RWPE2 (cell line): ENCODE measurements around the gene C1orf35.

Source experiments
- ATAC-seq: fragments of 200-7000 bp; cut with Tn5 transposase; 3 replicates; pipeline ENCODE4 v1.9.1; 2021; ENCODE audit warnings: low read depth
- DNase-seq: peaks from one replicate; pipeline ENCODE4 v3.0.0-alpha.2; 2020; ENCODE audit warnings: low spot score
- H3K27ac ChIP-seq: fragments of 450-650 bp; 2 replicates; pipeline ENCODE4 v1.5.1; 2017; ENCODE audit warnings: mild to moderate bottlenecking; ENCODE audit not compliant: poor library complexity, severe bottlenecking
- H3K27me3 ChIP-seq: fragments of 250-450 bp; sonication (Bioruptor Pico); 2 replicates; pipeline ENCODE4 v1.5.1; 2021; ENCODE audit warnings: mild to moderate bottlenecking, moderate library complexity; ENCODE audit not compliant: insufficient read depth, poor library complexity, severe bottlenecking
- H3K36me3 ChIP-seq: fragments of 250-450 bp; sonication (Bioruptor Pico); 2 replicates; pipeline ENCODE4 v1.5.1; 2020; ENCODE audit warnings: low read depth, mild to moderate bottlenecking, moderate library complexity
- H3K4me1 ChIP-seq: fragments of 250-450 bp; sonication (Bioruptor Pico); 2 replicates; pipeline ENCODE4 v1.5.1; 2021; ENCODE audit warnings: mild to moderate bottlenecking, moderate library complexity; ENCODE audit not compliant: insufficient read depth, poor library complexity, severe bottlenecking
- H3K4me3 ChIP-seq: fragments of 250-450 bp; sonication (Bioruptor Pico); 2 replicates; pipeline ENCODE4 v1.5.1; 2021; ENCODE audit warnings: mild to moderate bottlenecking, moderate library complexity; ENCODE audit not compliant: severe bottlenecking
- H3K9me3 ChIP-seq: fragments of 250-450 bp; sonication (Bioruptor Pico); 2 replicates; pipeline ENCODE4 v1.5.1; 2021; ENCODE audit warnings: mild to moderate bottlenecking, moderate library complexity; ENCODE audit not compliant: severe bottlenecking
- CTCF ChIP-seq: fragments of 450-650 bp; IDR thresholded peaks from one replicate; pipeline ENCODE4 v1.5.1; 2017; ENCODE audit warnings: mild to moderate bottlenecking, moderate library complexity; ENCODE audit not compliant: poor library complexity, severe bottlenecking

Gene C1orf35

DNA sequence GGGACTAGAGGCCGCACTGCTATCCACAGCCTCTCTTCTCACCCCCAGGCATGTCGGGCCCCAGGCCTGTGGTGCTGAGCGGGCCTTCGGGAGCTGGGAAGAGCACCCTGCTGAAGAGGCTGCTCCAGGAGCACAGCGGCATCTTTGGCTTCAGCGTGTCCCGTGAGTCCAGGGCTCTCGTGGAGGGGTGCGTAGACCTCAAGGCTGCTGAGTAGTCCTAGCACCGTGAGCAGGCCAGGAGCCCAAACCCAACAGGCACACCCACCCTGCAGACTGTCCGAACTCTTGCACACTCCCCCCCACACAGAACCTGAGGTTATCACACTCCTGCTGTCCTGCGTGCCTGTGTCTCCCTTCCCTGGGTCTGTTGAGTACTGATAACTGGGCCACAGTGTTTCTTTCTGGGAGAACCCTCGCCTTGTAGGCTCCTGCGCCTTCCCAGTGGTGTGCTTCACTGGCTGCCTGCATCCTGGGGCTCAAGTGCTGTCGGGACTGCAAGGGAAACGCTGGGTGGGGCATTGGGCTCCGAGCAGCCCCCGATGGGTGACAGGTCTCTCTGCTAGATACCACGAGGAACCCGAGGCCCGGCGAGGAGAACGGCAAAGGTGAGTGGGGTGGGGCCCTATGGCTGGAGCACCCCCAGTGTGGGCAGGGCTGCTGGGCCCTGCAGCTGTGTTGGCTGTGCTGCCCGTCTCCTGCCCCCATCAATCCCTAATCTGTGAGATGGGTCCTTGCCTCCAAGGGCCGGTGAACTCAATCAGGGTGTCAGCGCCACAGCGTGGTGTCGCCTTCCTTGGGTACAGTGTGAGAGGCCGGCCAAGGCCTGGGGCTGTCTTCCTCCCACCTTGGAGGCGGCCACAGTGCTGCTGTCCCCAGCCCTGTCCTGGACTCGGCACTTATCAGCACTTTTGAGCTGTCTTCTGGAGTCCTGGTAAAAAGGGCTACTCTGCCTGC, 42.6 kb upstream of the C1orf35 start:
- peaks cover 15% of the 10 kb centered on the region for H3K36me3 ChIP-seq
- no peak overlapping the region for H3K27ac ChIP-seq
- no peak overlapping the region for H3K4me3 ChIP-seq
- TF ChIP-seq CTCF, result no peak
- no peaks in the 10 kb centered on the region for H3K9me3 ChIP-seq
- H3K4me1 ChIP-seq, result peaks cover 12% of the 10 kb centered on the region
- DNase-seq, result no peak
- no peaks in the 10 kb centered on the region for H3K27me3 ChIP-seq
- ATAC-seq, result no peak

DNA sequence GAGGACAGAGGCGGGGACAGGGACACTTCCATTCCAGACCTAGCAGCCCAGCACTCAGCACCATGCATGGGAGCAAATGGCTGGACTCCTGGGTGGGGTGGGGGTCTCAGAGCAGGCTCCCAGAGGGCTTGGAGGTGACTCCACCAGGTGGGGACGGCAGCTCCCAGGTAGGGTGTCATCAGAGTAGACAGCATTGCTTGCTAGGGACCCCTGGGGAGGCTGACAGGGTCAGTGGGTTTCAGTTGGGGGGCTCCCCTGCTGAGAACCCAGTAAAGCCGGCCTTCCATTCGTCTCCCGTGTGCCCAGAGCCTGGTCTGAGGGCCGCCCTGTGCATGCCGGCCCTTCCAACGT, 41.8 kb upstream of the C1orf35 start:
- no peak for ATAC-seq
- H3K4me1 ChIP-seq, result peaks cover 12% of the 10 kb centered on the region
- no peak overlapping the region for H3K27ac ChIP-seq

GRCh38 chr1:228144193-228144992, 41.3 kb upstream of the C1orf35 start:
- TF ChIP-seq CTCF, result no peak
- Histone ChIP-seq H3K4me1 (peaks cover 12% of the 10 kb centered on the region), H3K9me3 (no peaks in the 10 kb centered on the region), H3K27me3 (no peaks in the 10 kb centered on the region), H3K36me3 (peaks cover 15% of the 10 kb centered on the region), H3K27ac (no peak overlapping the region), H3K4me3 (no peak overlapping the region)
- DNase-seq (no peak), ATAC-seq (no peak)

More for the DNA sequence above, 41.8 kb upstream of the C1orf35 start:
- no peak for TF ChIP-seq CTCF
- peaks cover 15% of the 10 kb centered on the region for H3K36me3 ChIP-seq
- H3K4me3 ChIP-seq, result no peak overlapping the region
- H3K9me3 ChIP-seq, result no peaks in the 10 kb centered on the region
- no peak for DNase-seq
- H3K27me3 ChIP-seq, result no peaks in the 10 kb centered on the region

DNA sequence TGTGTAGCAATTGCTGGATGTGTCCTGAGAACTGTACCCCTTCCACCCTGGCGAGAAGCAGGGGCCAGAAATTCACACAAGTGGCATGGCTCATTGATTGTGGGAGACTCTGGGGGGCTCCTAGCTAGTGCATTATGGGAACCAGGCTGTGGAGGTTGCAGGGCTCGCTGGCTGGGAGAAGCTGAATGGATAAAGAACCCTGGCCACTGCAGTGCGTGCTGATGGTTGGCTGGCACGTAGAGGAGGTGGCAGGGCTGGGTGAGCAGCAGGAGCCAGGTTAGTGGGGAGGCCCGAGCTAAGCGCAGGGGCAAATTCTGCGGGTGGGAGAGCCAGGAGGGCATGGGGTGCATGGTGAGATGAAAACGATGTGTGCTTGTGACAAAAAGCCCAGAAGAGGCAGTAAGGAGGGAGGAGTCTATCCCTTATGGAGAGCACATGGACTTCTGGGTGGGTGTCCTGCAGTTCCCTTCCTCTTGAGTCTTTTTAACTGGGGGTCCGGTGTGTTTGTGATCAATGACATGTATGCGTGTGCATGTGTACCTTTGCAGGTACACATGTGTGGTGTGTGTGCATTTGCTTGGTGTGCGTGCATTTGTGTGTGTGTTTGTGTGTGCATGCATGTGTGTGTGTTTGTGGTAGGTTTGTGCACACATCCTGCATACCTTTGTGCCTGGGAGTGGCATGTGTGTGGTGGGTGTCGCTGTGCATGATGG, 40.5 kb upstream of the C1orf35 start:
- Histone ChIP-seq H3K36me3 (peaks cover 13% of the 10 kb centered on the region), H3K4me3 (no peak overlapping the region), H3K4me1 (peaks cover 5% of the 10 kb centered on the region), H3K27me3 (no peaks in the 10 kb centered on the region), H3K9me3 (no peaks in the 10 kb centered on the region), H3K27ac (no peak overlapping the region)
- ATAC-seq (no peak), DNase-seq (no peak)
- no peak for TF ChIP-seq CTCF
